ENCODE results near the gene CDC5L.

CDC5L gene

GRCh38 chr6:44387346-44388134 is at the start of gene CDC5L:
Gene CDC5L (plus strand): TSS chr6:44387706. CDS start chr6:44387824, 118 bp downstream.
- peak within 1 kb of the TSS; percentile 93 for H3K4me3 ChIP-seq (ENCODE audit: low read depth, low read length)
- TF ChIP-seq, protein P1, sequence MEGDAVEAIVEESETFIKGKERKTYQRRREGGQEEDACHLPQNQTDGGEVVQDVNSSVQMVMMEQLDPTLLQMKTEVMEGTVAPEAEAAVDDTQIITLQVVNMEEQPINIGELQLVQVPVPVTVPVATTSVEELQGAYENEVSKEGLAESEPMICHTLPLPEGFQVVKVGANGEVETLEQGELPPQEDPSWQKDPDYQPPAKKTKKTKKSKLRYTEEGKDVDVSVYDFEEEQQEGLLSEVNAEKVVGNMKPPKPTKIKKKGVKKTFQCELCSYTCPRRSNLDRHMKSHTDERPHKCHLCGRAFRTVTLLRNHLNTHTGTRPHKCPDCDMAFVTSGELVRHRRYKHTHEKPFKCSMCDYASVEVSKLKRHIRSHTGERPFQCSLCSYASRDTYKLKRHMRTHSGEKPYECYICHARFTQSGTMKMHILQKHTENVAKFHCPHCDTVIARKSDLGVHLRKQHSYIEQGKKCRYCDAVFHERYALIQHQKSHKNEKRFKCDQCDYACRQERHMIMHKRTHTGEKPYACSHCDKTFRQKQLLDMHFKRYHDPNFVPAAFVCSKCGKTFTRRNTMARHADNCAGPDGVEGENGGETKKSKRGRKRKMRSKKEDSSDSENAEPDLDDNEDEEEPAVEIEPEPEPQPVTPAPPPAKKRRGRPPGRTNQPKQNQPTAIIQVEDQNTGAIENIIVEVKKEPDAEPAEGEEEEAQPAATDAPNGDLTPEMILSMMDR (IDR thresholded peaks at IDR 0.05; ENCODE audit: low read depth, low read length): no peak

- TF ChIP-seq, protein P1 (IDR thresholded peaks at IDR 0.05; ENCODE audit: low read depth, low read length): peak; percentile 62
These were observed 49.0 kb upstream of the CDC5L start for GRCh38 chr6:44338228-44339122.

DNA sequence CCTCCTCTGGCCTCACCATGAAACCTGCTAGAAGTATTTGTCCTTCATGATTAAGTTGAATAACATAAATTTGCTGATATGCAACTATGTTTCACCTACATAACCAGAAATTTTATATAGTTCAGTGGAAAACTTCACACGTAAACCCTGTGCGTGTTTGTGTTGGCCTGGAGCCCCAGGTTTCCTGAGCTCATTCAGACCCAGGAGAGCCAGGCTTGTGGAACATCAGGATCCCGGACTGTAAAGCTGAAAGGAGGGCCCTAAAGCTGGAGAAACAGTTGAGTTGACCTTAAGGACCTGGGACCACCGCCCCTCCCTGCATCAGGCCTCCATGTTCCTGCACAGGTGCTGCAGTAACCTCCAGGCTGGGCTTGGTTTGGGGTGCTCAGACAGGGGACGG is 48.2 kb upstream of the CDC5L start:
- H3K4me3 ChIP-seq (ENCODE audit: low read depth, low read length): no peak overlapping the region
- TF ChIP-seq, protein P1 (IDR thresholded peaks at IDR 0.05; ENCODE audit: low read depth, low read length): no peak

More at GRCh38 chr6:44338228-44339122, 49.0 kb upstream of the CDC5L start:
- H3K4me3 ChIP-seq (ENCODE audit: low read depth, low read length): no peak overlapping the region

DNA sequence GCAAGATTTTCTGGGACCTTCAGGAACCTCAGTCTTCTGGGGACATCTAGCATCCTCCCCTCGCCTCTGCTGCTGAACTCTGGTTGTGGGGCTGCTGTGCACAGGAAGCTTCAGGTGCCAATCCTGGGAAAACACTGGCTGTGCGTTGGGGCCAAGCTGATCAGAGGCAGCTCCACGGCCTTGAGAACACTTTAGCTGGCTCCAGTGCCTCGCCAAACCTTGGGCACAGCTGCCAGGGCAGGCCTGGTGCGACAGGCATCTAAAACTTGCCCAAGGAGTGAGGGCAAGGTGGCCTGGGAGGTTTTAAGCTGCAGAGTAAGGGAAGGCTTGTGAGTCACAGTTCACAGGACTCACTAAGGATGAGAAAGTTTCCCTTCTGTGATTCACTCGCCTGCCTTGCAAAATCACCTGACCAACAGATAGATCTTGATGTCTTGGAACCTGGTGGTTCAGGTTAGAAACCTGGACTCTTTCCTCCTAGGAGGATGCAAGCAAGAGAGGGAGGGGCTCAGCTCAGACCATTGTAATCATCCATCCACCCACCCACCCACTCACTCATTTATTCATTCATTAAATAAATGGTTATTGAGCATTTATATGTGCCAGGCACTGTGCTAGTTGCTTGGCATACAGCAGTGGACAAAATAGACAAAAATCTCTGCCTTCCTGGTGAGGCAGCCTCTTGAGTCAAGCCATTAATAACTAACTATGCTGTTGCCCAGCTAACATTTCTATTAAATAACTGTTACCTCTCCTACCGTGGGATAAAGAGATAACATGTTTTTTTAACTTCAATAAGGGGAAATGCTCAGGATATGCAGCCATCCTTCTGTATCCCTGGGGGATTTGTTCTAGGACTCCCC is 47.5 kb upstream of the CDC5L start:
- H3K4me3 ChIP-seq (ENCODE audit: low read depth, low read length): no peak overlapping the region
- TF ChIP-seq, protein P1 (IDR thresholded peaks at IDR 0.05; ENCODE audit: low read depth, low read length): no peak

GRCh38 chr6:44341095-44341890 is 46.2 kb upstream of the CDC5L start:
- TF ChIP-seq, protein P1 (IDR thresholded peaks at IDR 0.05; ENCODE audit: low read depth, low read length): no peak
- no peak overlapping the region for H3K4me3 ChIP-seq (ENCODE audit: low read depth, low read length)

DNA sequence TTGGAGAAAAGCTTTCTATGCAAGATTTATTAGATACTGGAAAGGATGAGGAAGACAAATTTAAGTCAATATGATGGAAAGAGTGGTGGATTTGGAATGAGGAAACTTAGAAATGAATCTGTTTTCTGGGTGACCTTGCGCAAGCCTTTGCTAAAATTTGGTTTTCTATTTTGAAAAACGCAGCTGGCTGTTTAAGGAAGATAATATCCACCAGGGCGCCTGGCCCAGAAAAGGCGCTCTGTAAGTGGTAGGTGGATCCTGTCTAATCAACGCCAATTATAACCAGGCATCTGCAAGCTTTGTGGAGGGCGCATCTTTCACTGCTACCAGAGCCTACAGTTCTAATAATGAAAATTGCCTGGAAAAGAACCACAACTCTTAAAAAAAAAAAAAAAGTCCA is 45.5 kb upstream of the CDC5L start:
- no peak overlapping the region for H3K4me3 ChIP-seq (ENCODE audit: low read depth, low read length)
- TF ChIP-seq, protein P1 (IDR thresholded peaks at IDR 0.05; ENCODE audit: low read depth, low read length): no peak
